Neural cell (in vitro differentiated cells): ENCODE results near the gene PSMA2.

ENCODE experiments used
- SMC3 ChIP-seq: fragments of 450-650 bp; conservative IDR thresholded peaks from 2 replicates; pipeline ENCODE4 v1.6.1; 2014; ENCODE audit warnings: antibody characterized with exemption, mild to moderate bottlenecking, moderate library complexity; ENCODE audit not compliant: poor library complexity
- TAF1 ChIP-seq: IDR thresholded peaks from 2 replicates; pipeline ENCODE4 v1.6.1; 2012; ENCODE audit warnings: low read depth
- TF ChIP-seq, protein P1 (sequence below): fragments of 450-650 bp; IDR thresholded peaks from 2 replicates; pipeline ENCODE4 v1.5.1; 2014; ENCODE audit warnings: antibody characterized with exemption, mild to moderate bottlenecking, moderate library complexity; ENCODE audit not compliant: poor library complexity, severe bottlenecking

DNA sequence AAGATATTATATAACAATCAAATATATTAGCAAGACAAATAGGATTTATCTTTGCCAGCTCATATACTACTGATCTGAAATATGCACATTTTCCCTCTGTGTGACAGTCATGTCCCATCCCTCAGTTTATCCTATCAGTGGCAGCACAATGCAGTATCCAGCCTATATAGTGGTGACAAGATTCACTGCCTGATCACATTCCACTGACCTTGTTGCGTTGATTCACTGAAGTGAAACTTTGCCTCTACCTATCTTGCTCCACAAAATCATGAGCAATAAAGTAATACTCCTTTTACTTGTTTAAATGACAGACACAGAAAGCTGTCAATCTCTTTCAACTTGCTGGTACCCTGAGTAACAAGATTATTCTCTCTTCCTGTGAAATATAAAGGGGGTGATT lies 6.3 kb downstream of the PSMA2 start:
- TF ChIP-seq, protein P1, sequence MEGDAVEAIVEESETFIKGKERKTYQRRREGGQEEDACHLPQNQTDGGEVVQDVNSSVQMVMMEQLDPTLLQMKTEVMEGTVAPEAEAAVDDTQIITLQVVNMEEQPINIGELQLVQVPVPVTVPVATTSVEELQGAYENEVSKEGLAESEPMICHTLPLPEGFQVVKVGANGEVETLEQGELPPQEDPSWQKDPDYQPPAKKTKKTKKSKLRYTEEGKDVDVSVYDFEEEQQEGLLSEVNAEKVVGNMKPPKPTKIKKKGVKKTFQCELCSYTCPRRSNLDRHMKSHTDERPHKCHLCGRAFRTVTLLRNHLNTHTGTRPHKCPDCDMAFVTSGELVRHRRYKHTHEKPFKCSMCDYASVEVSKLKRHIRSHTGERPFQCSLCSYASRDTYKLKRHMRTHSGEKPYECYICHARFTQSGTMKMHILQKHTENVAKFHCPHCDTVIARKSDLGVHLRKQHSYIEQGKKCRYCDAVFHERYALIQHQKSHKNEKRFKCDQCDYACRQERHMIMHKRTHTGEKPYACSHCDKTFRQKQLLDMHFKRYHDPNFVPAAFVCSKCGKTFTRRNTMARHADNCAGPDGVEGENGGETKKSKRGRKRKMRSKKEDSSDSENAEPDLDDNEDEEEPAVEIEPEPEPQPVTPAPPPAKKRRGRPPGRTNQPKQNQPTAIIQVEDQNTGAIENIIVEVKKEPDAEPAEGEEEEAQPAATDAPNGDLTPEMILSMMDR = no peak
- TF ChIP-seq SMC3 (no peak), TAF1 (no peak)
